GM21619 (cell line): Measurements from ENCODE around the gene ADAM15.

Experiments used
- ATAC-seq: cut with Tn5 transposase; IDR thresholded peaks from one replicate; pipeline ENCODE4 v1.9.1; 2021; ENCODE audit not compliant: unreplicated experiment

Gene ADAM15

DNA sequence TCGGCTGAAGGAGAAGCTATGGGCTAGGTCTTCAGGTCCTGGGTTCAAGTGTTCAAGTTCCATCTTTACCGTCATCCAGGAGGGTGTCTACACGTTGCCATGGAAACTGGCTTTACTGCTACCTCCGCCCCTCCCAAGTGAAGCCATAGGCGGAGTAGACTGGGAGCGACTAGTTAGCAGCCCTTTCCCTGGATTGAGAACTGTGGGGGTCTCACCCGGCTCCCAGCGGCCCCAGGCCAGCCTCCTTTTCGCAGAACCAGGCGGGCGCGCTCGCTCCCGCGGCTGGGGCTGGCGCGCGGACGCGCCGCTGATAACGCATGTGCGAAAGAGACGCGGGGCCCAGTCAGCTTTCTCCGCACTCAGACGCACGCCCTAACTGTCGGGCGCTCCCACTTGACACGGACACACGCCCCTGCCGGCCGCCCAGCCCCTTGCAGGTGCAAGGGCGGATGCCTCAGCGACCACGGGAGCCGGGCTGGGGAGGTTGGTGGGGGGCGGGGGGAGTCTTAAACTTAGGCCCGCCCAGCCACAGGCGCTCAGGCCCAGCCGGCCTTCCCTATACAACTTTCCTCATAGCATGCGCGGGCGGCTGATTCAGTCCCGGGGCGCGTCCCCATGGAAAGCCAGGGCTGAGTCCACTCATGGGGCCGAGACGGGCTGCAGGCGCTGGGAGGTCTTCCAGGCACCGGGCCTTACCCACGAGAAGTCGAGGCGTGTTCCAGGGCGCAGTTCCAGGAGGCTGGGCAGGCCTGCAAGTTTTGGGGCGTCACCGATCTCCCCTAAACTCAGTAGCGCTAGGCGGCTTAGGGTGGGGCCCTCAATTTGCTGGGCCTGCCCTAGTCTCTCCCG, 19.8 kb downstream of the ADAM15 start:
- ATAC-seq, result peak; percentile 62

DNA sequence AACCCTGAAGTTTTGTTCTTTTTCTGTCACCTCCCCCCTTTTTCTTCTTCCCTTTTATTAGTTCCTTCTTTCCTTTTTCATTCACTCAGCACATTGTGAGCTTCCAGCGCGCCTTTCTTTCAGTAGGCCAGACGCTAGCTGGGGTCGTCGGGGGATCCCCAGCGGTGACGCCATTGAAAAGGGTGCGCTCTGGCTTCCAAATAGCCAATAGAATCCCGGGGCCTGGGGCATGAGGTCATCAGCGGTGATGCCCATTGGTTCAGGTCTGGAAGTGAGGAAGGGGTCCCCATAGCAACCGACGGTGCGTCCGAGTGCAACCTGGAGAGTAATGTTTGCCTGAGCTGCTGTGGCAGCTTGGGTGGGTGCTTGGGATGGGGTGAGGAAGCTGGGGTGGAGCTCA, 20.6 kb downstream of the ADAM15 start:
- ATAC-seq, result no peak

DNA sequence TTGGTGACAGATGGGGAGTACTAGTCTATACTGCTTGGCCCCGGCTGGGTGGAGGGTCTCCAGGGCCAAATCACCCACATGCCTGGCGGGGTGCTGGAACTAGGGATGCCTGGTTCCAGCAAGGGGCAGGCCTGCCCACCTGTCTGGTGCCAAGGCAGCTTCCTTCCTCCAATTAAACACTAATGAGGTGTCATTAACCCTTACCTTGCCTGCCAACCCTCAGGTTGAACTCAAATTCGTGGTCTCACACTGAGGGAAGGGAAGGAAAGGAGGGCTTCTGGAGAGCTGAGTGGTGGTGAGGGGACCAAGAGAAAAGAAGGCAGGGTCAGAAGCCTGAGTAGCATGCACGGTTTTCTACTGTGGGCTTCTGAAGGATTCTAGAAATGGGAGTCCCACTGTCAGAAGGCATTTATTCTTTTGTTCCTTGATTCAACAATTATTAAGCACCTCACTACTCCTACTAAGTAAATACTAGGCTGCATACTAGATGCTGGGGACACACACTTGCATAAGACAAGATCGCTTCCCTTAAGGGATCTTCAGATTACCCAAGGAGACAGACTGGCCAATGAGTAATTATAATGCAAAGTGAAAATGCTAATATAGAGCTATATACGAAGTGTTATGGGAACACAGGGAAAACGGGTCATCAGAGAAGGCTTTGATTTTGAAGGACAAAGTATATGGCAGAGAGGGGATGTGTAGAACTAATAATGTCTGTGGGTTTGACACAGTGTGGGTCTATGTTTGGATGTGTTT, 21.6 kb downstream of the ADAM15 start:
- ATAC-seq, result no peak

DNA sequence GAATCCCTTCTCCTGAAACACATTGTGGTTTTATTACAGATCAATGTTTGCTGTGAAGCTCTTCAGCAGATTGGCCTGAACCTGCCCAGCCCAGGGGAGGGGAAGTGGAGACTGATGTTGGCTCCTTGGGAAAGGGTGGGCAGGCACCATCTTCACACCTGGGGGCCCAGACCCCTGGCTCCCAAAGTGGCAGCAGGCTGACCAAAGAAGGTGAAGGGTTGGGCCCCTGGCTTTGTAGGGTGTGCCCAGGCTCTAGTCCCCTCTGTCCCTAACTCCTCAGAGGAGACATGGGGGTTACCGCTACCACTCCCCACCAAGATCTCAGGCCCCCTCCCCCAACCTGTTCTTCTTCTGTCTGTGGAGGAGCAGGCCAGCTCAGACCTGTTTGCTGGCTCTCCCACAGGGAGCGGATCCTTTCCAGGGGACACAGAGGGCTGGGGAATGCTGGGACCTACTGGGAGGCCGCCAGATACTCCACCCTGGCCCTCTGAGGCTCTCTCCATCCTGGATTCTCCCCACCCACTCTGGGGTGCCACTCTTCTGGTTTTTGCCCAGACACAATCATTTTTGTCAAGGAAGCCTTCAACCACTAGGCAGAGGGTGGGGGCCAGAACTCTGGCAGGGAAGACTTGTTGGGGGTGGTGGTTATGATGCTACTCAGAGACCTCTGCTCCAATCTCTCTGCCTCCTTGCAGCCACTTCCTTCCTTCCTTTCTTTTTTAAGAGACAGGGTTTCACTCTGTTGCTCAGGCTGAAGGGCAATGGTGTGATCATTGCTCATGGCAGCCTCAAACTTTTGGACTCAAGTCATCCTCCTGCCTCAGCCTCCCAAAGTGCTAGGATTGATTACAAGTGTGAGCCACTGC, 22.5 kb downstream of the ADAM15 start:
- no peak for ATAC-seq

DNA sequence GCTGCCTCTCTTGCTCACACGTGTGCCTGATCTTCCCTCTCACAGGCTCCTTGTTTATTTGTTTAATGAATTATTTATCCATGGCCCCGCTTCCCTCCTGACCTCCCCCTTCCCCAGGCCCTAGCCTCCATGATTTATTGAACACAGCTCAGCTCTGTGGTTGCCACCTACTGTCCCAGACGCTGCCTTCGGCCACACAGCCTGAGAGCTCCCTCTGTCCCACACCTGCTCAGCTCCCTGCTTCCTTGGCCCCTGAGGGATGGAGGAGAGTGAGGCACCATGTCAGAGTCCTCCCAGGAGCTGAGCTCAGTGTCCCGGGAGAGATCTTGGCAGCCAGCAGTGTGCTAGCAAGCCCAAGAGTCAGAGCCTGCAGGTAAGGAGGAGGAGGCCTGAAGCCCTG, 24.4 kb downstream of the ADAM15 start:
- no peak for ATAC-seq

DNA sequence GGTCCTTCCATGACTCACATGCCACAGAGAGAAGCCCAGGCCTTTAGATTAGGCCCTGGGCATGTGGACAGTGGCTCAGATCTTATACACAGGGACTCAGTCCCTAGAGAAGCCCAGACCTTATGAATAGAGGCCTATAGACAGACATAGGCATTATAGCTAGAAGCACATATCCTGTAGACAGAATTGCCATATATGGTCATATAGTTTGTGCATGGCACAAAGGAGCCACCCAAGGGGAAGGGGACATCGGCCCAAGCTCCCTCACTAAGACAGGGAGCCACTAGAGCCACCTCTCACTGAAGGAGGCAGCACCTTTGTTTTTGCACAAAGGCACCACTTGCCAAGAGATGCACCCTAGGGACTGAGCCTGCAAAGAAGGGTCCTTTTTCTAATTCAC, 25.3 kb downstream of the ADAM15 start:
- ATAC-seq, result no peak

DNA sequence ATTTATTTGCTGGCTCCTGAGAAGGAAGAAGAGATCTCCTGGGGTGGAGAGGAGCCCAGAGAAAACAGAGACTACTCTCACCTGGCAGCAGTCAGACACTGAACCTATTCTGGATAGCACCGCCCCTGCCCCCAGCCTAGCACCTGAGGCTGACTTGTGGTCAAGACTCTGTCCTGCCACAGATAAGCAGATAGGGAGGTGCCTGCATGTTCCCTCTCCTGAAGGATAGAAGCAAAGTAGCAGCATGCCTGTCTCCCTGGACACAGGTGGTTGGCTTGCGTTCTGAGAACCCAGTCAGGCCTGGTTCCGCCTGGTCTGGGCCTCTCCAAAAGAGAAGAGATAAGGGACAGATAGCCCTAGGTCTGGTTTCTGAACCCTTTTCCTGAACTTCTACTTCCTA, 26.2 kb downstream of the ADAM15 start:
- ATAC-seq, result no peak

DNA sequence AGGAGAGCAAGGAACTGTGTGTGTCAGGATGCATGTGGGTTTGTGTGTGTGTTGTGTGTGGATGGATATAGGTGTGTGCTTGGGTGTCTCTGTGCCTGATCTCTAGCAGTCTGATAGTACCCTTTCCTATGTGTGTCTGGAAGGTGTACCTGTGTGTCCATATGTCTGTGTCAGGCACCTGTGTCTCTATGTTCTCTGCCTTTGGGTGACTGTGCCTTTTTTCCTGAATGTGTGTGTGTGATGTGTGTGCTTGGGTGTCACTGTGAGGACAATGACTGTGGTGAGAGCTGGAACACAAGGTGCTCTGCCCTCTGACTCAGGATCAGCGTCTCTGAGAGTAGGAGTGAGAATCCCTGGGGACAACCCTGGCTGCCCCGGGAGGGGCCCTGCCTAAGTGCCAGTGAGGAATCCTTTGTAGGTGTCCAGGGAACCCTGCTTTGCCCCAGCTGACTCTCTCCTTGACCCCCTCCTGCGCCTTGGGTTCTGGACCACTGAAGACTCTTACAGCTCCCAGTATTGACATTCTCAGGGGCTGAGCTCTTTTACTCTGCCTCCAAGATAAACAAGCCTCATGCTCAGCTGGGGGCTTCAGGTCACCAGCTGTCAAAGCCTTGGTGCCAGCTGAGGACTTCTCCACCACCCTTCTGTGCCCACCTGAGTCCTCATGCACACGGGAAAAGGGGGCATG, 26.8 kb downstream of the ADAM15 start:
- ATAC-seq, result no peak

DNA sequence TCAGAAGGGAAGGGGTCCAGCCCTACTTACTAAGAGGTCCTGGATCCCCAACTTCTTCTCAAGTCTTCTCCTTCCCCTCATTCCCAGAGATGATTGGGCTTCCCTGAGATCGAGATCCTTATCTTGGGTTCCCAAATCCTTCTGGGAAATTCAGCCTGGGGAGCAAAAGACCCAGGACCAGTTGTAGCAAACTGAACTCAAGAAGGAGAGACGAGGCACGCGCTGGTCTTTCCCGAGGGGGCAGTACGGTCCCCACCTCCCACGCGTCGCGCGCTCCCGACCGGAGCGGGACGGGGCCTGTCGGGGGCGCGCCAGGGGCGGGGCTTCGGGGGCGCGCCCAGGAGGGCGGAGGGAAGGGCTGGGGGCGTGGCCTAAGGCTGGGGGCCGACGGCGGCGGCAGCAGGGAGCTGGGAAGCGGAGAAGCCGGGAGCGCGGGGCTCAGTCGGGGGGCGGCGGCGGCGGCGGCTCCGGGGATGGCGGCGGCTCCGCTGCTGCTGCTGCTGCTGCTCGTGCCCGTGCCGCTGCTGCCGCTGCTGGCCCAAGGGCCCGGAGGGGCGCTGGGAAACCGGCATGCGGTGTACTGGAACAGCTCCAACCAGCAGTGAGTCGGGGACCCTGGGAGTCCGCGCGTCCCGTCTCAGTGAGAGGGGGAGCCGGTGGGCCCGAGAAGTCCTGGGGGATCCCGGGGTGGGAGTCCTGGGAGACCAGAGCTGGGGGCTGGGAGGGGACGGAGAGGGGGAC, 27.5 kb downstream of the ADAM15 start, which contains the start of gene EFNA3:
EFNA3 (plus strand) TSS at position 369 of the 741 bp plus-strand sequence; CDS start at position 474, 105 bp downstream.
- ATAC-seq, result no peak

DNA sequence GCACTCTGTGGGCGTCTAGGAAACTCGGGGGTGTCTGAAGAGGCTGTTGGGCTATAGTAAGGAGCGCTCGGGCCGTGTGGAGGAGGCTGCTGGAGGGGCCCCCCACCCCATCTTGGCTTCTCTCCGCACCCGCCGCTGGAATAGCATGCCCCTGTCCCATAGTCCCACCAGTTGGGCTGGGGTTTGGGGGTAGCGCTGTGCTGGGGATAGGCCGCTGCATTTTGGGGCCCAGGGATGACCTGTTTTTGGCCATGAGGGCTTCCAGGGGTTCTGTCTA, 28.0 kb downstream of the ADAM15 start:
- no peak for ATAC-seq

DNA sequence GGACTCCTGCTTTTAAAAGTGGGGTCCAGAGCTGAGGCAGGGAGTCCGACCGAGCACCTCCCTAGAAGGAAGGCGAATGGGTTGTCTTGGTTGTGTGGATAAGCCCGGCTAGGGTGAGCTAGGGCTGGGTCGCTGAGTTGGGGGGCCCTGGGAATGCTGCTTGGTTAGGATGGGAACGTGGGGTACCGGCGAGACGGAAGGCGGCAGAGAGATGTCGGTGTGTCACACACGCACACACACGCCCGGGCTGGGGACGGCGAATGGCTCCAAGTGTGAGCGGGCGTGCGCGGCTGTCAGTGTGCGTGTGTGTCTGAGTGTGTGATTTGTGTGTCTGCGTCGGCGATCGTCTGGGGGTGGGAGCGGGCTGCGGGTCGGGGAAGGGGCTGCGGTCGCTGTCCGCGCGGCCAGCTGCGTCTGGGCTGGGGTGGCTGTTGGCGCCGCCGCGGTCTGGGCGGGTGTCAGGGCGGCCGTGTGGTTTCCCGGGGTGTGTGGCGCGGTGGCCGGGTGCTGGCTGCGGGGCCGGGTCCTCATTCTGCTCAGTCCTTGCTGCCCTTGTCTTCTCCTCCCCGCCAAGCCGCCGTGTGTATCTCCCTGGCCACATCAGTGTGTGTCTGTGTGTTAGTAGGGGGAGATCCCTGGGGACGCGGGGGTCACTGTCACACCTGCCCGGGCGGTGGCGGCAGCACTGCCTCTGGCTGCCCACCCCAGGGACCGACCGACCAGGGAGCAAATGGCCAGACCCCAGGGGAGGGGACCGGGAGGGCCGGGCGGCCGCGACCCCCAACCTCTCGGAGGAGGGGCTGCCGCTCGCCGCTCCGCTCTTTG, 28.6 kb downstream of the ADAM15 start:
- ATAC-seq, result no peak

DNA sequence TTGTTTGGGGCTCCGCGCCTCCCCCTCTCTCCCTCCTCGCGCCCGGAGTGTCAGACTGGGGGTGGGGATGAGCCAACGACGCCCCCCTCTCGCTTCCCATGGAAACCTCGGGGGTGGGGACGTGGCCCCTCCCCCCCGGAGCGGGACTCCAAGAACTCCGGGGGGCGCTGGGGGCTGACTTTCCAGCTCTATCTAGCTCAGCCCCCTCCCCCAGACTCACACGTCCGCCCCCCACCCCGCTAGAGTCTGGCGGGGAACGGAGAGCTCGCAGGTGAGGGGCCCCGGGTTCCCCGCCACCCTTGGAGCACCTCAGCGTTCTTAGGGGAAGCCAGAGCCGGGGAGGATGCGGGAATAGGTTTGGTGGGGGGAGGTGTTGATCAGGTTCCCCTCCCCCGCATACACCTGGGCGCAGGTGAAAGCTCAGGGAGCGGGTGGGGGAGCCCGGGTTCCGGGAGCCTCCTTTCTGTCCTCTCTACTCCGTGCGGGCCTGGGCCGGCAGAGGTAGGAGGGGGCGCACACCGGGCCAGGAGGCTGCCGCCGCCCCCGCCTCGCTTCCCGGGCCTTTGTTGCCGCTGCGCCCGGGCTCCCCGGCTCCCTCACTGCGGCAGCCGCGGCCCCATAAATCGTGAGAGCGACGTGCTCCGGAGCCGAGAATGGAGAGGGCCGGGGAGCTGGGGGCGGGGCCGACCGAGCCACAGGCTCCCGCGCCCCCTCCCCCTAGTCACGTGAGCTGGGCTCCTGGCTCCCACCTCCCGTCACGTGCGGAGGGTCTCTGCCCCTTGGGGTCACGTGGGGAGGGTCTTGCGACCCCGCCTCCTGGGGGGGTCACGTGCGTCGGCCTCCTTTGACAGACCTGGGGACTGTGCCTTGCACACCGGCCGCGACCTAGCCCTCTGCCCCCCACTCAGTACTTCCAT, 29.5 kb downstream of the ADAM15 start:
- ATAC-seq, result no peak

DNA sequence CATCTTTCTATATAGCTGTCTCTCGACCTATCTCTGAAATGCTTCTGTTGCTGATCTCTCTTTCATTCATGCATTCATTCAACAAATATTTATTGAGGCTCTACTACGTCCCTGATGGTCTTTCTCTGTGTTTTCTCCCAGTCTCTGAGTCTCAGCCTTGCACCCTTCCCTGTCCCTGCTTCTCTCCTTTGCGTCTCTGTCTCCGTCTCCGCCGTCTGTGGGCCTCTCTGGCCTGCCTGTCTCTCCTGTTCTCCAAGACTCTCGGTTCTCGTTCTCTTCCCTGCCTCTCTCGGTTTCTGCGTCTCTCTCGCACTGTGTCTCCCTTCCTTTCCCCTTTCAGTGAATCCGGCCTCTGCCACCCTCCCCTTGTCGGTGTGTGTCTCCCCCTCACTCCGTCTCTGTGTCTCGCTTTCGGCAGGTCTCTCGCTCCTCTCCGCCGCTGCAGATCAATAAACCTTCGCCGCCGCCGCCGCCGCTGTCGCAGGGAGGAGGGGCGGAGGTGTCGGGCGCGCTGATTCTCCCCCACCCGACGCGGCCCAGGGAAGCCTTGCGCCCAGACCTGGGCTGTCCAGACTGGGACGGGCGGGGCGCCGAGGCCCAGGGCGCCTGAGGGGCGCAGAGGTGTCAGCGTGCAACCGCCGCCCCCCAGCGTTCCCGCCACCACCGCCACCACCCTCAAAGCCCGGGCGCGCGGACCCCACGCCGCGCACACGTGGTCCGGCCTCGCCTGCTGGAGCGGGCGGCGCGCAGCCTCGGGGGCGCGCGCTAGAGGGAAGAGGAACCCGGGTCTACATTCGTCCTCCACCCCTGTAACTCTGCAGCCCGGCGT, 30.6 kb downstream of the ADAM15 start:
- no peak for ATAC-seq

DNA sequence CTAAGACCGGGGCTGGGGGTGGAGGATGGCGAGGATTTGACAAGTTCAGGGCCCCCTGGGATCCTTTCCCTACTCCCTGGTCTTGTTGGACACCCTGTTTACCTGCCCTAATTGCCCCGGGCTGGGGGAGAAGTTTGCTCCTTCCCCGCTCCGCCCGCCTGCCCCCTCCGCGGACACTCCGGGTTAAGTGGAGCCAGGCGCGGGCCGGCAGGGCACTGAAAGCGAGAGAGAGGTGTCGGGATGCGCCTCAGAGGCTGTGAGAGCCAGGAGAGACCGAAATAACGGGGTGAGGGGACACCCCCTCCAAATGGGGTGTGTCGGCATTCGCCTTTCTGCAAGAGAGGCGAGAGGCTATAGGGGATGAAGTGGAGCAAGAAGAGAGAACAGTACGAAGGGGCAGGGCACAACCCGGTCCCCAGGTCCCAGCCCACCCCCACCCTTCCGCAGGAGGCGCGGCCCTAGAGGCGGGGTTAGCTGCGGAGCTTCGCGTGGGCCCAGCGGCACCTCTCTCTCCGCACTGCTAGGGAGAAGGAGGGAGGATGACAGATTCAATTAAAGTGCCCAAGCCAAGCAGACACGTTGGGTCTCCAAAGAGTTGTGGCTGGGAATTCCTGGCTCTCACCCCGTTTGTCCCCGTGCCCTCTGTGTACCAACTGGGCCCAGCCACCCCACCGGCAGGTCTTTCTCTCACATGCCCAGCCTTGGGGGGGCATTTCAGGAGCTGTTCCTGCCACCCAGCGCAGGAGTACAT, 31.4 kb downstream of the ADAM15 start:
- no peak for ATAC-seq

DNA sequence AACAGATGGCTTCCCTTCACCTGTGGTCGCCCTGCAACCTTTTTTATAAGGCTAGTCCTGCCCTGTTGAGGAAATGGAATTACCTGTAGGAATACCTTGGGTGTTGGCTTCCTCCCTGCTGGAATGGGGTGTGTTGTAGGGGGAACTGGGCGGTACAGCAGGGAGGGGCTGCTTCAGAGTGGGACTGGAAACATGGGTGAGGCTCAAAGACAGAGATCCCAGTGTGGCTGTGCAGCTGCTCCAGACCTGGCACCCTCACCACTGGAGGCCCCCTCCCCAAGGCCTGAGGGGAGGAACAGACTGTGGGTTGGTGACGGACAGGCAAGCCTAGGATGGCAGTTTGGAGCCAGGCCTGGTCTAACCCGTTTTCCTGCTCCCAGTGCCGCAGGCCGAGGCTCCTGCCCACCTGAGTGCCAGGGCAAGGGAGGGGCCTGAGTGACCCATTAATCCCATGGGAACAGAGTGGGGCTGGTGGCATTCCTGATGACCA, 32.0 kb downstream of the ADAM15 start:
- ATAC-seq, result no peak

DNA sequence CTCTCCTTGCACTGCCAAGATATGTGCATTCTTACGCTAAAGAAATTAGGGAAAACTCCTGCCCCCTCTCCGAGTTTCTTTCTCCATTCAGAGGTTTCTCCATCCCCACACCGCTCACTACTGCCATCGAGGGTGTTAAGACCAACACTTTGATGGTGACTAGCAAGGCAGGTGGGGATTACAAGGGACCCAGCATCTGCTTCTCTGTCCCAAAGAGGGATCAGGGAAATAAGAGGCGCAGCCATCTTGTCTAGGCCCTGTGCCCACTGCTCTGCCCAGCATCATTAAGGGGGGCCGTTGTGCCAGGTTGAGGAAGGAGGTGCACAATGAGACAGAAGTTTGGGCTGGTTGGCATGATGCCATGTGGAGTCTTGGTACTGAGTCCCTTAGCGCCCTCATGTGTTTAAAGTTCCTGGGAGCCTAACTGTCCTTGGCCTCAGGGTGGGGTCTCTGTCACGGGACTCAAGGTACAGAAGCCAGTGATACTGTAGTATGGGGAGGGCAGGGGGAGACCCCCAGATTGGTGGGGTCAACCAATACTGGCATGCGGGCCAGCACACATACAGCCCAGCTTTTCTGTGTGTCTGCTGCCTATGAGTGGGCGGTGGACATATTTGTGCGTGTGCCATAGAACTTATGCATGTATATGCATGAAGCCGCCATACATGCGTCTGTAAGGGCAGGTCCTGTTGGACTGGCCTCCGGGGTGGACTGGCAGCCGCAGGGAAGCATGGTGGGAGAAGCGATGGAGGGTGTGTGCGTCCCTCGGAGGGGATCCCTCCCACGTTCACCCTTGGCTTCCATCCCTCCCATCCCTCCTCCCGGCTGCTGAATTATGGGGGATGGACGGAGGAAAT, 33.0 kb downstream of the ADAM15 start:
- no peak for ATAC-seq
